GM12801 (cell line): Measurements from ENCODE around the gene DDIT3.

Experiments
- TF ChIP-seq, protein P1 (sequence below): IDR thresholded peaks from one replicate; pipeline ENCODE4 v1.5.1; 2011; ENCODE audit warnings: control low read depth; ENCODE audit not compliant: insufficient read length; ENCODE audit errors: extremely low read depth

DDIT3 gene

DNA sequence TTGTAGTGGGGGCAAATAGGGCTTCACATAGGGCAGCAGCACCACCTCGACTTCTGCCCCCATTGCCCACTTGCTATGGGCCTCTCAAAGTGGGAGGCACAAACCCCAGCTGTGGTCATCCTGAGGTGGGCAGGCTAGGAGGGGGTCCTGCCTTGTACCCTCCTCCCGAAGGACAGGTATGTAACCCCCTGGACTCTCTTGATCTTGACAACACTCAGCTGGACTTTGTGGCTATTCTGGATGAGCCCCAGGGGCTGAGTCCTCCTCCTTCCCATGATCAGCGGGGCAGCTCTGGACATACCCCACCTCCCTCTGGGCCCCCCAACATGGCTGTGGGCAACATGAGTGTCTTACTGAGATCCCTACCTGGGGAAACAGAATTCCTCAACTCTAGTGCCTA is 48.7 kb downstream of the DDIT3 start:
- TF ChIP-seq, protein P1, sequence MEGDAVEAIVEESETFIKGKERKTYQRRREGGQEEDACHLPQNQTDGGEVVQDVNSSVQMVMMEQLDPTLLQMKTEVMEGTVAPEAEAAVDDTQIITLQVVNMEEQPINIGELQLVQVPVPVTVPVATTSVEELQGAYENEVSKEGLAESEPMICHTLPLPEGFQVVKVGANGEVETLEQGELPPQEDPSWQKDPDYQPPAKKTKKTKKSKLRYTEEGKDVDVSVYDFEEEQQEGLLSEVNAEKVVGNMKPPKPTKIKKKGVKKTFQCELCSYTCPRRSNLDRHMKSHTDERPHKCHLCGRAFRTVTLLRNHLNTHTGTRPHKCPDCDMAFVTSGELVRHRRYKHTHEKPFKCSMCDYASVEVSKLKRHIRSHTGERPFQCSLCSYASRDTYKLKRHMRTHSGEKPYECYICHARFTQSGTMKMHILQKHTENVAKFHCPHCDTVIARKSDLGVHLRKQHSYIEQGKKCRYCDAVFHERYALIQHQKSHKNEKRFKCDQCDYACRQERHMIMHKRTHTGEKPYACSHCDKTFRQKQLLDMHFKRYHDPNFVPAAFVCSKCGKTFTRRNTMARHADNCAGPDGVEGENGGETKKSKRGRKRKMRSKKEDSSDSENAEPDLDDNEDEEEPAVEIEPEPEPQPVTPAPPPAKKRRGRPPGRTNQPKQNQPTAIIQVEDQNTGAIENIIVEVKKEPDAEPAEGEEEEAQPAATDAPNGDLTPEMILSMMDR: no peak

DNA sequence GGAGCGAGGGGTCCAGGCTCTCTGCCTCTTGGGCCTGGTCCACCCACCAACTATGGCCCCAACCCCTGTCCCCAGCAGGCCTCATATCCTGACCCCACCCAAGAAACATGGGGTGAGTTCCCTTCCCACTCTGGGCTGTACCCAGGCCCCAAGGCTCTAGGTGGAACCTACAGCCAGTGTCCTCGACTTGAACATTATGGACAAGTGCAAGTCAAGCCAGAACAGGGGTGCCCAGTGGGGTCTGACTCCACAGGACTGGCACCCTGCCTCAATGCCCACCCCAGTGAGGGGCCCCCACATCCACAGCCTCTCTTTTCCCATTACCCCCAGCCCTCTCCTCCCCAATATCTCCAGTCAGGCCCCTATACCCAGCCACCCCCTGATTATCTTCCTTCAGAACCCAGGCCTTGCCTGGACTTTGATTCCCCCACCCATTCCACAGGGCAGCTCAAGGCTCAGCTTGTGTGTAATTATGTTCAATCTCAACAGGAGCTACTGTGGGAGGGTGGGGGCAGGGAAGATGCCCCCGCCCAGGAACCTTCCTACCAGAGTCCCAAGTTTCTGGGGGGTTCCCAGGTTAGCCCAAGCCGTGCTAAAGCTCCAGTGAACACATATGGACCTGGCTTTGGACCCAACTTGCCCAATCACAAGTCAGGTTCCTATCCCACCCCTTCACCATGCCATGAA is 49.2 kb downstream of the DDIT3 start:
- TF ChIP-seq, protein P1: no peak

DNA sequence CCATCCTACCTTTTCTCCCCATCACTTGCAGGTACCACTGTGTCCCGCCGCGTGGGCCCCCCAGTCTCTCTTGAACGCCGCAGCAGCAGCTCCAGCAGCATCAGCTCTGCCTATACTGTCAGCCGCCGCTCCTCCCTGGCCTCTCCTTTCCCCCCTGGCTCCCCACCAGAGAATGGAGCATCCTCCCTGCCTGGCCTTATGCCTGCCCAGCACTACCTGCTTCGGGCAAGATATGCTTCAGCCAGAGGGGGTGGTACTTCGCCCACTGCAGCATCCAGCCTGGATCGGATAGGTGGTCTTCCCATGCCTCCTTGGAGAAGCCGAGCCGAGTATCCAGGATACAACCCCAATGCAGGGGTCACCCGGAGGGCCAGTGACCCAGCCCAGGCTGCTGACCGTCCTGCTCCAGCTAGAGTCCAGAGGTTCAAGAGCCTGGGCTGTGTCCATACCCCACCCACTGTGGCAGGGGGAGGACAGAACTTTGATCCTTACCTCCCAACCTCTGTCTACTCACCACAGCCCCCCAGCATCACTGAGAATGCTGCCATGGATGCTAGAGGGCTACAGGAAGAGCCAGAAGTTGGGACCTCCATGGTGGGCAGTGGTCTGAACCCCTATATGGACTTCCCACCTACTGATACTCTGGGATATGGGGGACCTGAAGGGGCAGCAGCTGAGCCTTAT is 49.9 kb downstream of the DDIT3 start:
- TF ChIP-seq, protein P1: no peak

DNA sequence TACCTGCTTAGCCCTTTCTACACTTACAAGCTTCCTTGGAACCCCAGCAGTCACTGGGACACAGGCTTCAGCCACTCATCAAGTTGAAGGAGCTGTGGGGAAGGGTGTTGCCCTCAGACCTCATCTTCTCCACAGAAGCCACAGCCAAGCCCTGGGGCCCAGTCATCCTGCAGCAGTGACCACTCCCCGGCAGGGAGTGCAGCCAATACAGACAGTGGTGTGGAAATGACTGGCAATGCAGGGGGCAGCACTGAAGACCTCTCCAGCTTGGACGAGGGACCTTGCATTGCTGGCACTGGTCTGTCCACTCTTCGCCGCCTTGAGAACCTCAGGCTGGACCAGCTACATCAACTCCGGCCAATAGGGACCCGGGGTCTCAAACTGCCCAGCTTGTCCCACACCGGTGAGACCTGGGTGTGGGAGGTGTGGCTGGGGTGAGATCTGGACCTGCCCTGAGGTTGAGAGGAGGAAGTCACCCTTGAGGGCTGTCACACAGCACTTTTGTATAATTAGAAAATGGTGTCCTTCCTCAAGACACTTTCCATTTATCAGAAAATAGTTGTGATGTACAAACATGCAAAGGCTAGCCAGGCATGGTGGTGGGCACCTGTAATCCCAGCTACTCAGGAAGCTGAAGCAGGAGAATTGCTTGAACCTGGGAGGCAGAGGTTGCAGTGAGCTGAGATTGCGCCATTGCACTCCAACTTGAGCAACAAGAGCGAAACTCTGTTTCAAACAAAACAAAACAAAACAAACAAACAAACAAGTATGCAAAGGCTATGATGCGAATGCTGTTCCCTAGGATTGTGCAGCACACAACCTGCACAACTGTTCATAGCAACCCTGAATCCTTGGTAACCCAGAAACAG is 50.8 kb downstream of the DDIT3 start:
- TF ChIP-seq, protein P1: no peak

DNA sequence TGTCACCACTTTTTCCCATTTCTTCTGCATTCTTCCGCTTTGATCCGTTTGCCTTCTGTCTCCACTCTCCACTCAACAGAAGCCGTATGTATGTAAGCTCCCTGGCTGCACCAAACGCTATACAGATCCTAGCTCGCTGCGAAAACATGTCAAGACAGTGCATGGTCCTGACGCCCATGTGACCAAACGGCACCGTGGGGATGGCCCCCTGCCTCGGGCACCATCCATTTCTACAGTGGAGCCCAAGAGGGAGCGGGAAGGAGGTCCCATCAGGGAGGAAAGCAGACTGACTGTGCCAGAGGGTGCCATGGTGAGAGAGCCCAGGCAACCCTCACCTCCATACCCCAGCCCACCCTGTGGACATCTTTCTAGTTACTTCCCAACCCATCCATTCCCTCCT is 52.4 kb downstream of the DDIT3 start:
- TF ChIP-seq, protein P1: no peak

DNA sequence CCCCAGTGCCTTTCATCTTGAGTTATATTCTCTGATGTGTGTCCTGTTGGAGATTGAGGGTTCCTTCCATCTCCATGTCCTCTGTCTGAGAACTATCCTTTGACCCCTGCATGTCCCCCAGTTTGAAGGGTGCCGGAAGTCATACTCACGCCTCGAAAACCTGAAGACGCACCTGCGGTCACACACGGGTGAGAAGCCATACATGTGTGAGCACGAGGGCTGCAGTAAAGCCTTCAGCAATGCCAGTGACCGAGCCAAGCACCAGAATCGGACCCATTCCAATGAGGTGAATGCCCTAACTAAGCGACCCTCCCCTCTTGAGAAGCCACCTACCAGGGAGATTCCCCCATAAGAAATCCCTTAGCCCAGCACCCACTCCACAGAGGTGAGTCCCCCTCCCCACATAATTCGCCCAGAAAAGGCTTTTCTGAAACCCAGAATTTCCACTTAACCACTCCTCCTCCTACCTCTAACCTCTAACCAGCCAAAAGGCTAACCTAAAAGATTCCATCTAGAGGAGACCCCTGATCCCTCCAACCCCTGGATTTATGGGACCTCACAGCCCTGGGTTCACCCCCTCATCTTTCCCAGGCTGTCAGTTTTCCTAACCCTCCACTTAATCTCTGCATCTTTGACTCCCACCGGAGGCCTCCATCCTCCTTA is 53.0 kb downstream of the DDIT3 start:
- TF ChIP-seq, protein P1: no peak
